GM12878 (cell line): ENCODE results near the gene CYB5R2. TPM values are rescaled to one million over a fixed set of nuclear protein-coding genes. Genes with fewer than 3 reads are reported as not detected.

Experiments used
- BACH1 ChIP-seq: fragments of 450-650 bp; IDR thresholded peaks from 2 replicates; pipeline ENCODE4 v1.6.1; 2017; ENCODE audit warnings: mild to moderate bottlenecking, borderline replicate concordance
- BCL11A ChIP-seq: IDR thresholded peaks from 2 replicates; pipeline ENCODE4 v1.6.1; 2011; ENCODE audit warnings: low read depth, low read length
- BCLAF1 ChIP-seq: fragments of 450-650 bp; IDR thresholded peaks from 2 replicates; pipeline ENCODE4 v1.6.1; 2017; ENCODE audit warnings: antibody characterized with exemption, mild to moderate bottlenecking, moderate library complexity
- BHLHE40 ChIP-seq, 2 experiments: fragments of 450-650 bp in 1 of 2; IDR thresholded peaks; 2 replicates each; pipeline ENCODE4 v1.6.1; 2011 to 2017; ENCODE audit warnings: low read depth in 2 of 2, borderline replicate concordance in 1 of 2, improper control_type of control experiment in 1 of 2, low read length in 1 of 2, mild to moderate bottlenecking in 1 of 2
- CEBPB ChIP-seq, 2 experiments: fragments of 150-350 bp in 1 of 2; IDR thresholded peaks; 2 replicates each; pipeline ENCODE4 v1.6.1; 2012 to 2014; ENCODE audit warnings: low read depth in 2 of 2, low read length in 2 of 2, borderline replicate concordance in 1 of 2, inconsistent platforms in 1 of 2
- CREB1 ChIP-seq: IDR thresholded peaks from 2 replicates; pipeline ENCODE4 v1.6.1; 2012; ENCODE audit warnings: low read depth, mild to moderate bottlenecking, inconsistent platforms
- CREM ChIP-seq: IDR thresholded peaks from 2 replicates; pipeline ENCODE4 v1.6.1; 2014; ENCODE audit warnings: antibody characterized with exemption, low read depth
- EP300 ChIP-seq, 2 experiments: fragments of 150-350 bp in 1 of 2; IDR thresholded peaks; 2 replicates each; pipeline ENCODE4 v1.6.1; 2011 to 2012; ENCODE audit warnings: low read depth in 2 of 2, low read length in 2 of 2, borderline replicate concordance in 1 of 2, improper control_type of control experiment in 1 of 2, inconsistent platforms in 1 of 2; ENCODE audit not compliant: control insufficient read depth in 1 of 2
- JUNB ChIP-seq: IDR thresholded peaks from 2 replicates; pipeline ENCODE4 v1.6.1; 2016; ENCODE audit warnings: antibody characterized with exemption, mild to moderate bottlenecking
- NFIC ChIP-seq: IDR thresholded peaks from 2 replicates; pipeline ENCODE4 v1.6.1; 2012; ENCODE audit warnings: low read depth, mild to moderate bottlenecking, inconsistent platforms, low read length, moderate library complexity
- RELB ChIP-seq: fragments of 450-650 bp; IDR thresholded peaks from 2 replicates; pipeline ENCODE4 v1.6.1; 2017; ENCODE audit warnings: low read depth, mild to moderate bottlenecking, moderate library complexity
- STAT1 ChIP-seq: fragments of 450-650 bp; conservative IDR thresholded peaks from 2 replicates; pipeline ENCODE4 v1.6.1; 2014; ENCODE audit warnings: antibody characterized with exemption, mild to moderate bottlenecking
- ZBTB11 ChIP-seq: fragments of 450-650 bp; formaldehyde crosslinking; IDR thresholded peaks from 2 replicates; pipeline ENCODE4 v1.5.0; 2022; ENCODE audit warnings: mild to moderate bottlenecking, missing genetic modification characterization
- ZNF592 ChIP-seq: fragments of 450-650 bp; IDR thresholded peaks from 2 replicates; pipeline ENCODE4 v1.6.1; 2017; ENCODE audit warnings: mild to moderate bottlenecking, moderate library complexity
- polyA plus RNA-seq, 11 experiments: library from polyadenylated mRNA; depleted of rRNA in 4 of 11; unstranded in 6 of 11; stranded (reverse) in 5 of 11; fragments of >200 nt; fragmentation: Nextera tagmentation in 4 of 11; fragmentation: Illumina TruSeq in 1 of 11; extraction: Ambion mirVana in 4 of 11; extraction: Trizol in 1 of 11; gene quantifications; 1 replicate in 1 of 11; 2 replicates in 10 of 11; pipeline versions ENCODE4 v1.2.1 to v1.2.3, GENCODE V29; 2011 to 2016; ENCODE audit warnings: inconsistent platforms in 2 of 11, missing spikeins in 2 of 11, low read depth in 1 of 11
- total RNA-seq, 4 experiments: library from RNA; depleted of rRNA in 3 of 4; stranded (reverse); fragments of >200 nt in 3 of 4; fragmentation: Illumina TruSeq in 1 of 4; extraction: Trizol in 1 of 4; gene quantifications; 2 replicates each; pipeline versions ENCODE4 v1.2.1 to v1.2.3, GENCODE V29; 2013 to 2021

Gene CYB5R2
- total and polyA plus RNA-seq, 10 of the 15 experiments (the other 5 are each of a cell fraction or from before 2014, with no cell fraction given) = 21.0 to 111 (median 70.4) TPM

- TF ChIP-seq BHLHE40 (IDR thresholded peaks at IDR 0.05; ENCODE audit: borderline replicate concordance in 1 of 2, low read depth in 2 of 2, low read length in 1 of 2) (peak; percentile 48 to 53; a peak in 2 of 4 replicates), CREM (peak; percentile 69; the same call in 1 of the 2 replicates), NFIC (peak; percentile 81), CREB1 (peak; percentile 44; the same call in 1 of the 2 replicates), ZNF592 (no peak), CEBPB (IDR thresholded peaks at IDR 0.05; ENCODE audit: borderline replicate concordance in 1 of 2, low read depth in 2 of 2, low read length in 2 of 2) (no peak), ZBTB11 (CRISPR knock-in tag) (no peak), STAT1 (no peak), BCLAF1 (no peak), EP300 (IDR thresholded peaks at IDR 0.05; ENCODE audit: borderline replicate concordance in 1 of 2, control insufficient read depth in 1 of 2, low read depth in 2 of 2, low read length in 2 of 2) (peak; percentile 37 to 70; a peak in 1 of 4 replicates), BACH1 (no peak), JUNB (peak; percentile 90), BCL11A (peak; percentile 80), RELB (peak; percentile 52; the same call in 1 of the 2 replicates)
Measured at GRCh38 chr11:7671347-7672215, 1.7 kb downstream of the CYB5R2 start (continued).
